HEK293 (cell line): ENCODE results near the gene RINT1.

ENCODE experiments used
- CTCF ChIP-seq: fragments of 450-650 bp; formaldehyde crosslinking; IDR thresholded peaks from 2 replicates; pipeline ENCODE4 v1.5.1; 2016; ENCODE audit warnings: missing biosample characterization, missing genetic modification characterization
- GLIS1 ChIP-seq: fragments of 450-650 bp; formaldehyde crosslinking; IDR thresholded peaks from 2 replicates; pipeline ENCODE4 v1.5.1; 2016; ENCODE audit warnings: missing biosample characterization, missing genetic modification characterization
- YY1 ChIP-seq: fragments of 450-650 bp; formaldehyde crosslinking; IDR thresholded peaks from 2 replicates; pipeline ENCODE4 v1.5.1; 2018; ENCODE audit warnings: missing biosample characterization, missing genetic modification characterization
- ZBTB26 ChIP-seq: fragments of 450-650 bp; formaldehyde crosslinking; optimal IDR thresholded peaks from 2 replicates; pipeline ENCODE3; 2016; ENCODE audit warnings: missing biosample characterization, mild to moderate bottlenecking, missing genetic modification characterization
- ZNF157 ChIP-seq: fragments of 450-650 bp; formaldehyde crosslinking; IDR thresholded peaks from 2 replicates; pipeline ENCODE4 v1.5.1; 2016; ENCODE audit warnings: missing biosample characterization, missing genetic modification characterization
- ZNF510 ChIP-seq: fragments of 450-650 bp; formaldehyde crosslinking; IDR thresholded peaks from 2 replicates; pipeline ENCODE4 v1.5.1; 2018; ENCODE audit warnings: mild to moderate bottlenecking, missing genetic modification characterization, missing biosample characterization; ENCODE audit not compliant: insufficient replicate concordance
- ZNF530 ChIP-seq: fragments of 450-650 bp; formaldehyde crosslinking; IDR thresholded peaks from 2 replicates; pipeline ENCODE4 v1.5.1; 2016; ENCODE audit warnings: low read depth, missing biosample characterization, missing genetic modification characterization
- ZNF621 ChIP-seq: fragments of 450-650 bp; formaldehyde crosslinking; IDR thresholded peaks from 2 replicates; pipeline ENCODE4 v1.5.1; 2017; ENCODE audit warnings: missing biosample characterization, missing genetic modification characterization
- ZNF660 ChIP-seq: fragments of 450-650 bp; IDR thresholded peaks from 2 replicates; pipeline ENCODE4 v1.5.1; 2018; ENCODE audit warnings: missing biosample characterization, mild to moderate bottlenecking, missing genetic modification characterization
- ZNF677 ChIP-seq: fragments of 450-650 bp; IDR thresholded peaks from 2 replicates; pipeline ENCODE4 v1.5.0; 2018; ENCODE audit warnings: missing biosample characterization, mild to moderate bottlenecking, missing genetic modification characterization, moderate library complexity

GRCh38 chr7:105578496-105578895, 46.5 kb downstream of the RINT1 start:
- TF ChIP-seq CTCF (tag by site-specific recombination) = no peak
- TF ChIP-seq GLIS1 (tag by site-specific recombination) = no peak
- no peak for TF ChIP-seq ZBTB26 (tag by site-specific recombination)
- TF ChIP-seq ZNF510 = no peak
- no peak for TF ChIP-seq ZNF530
- TF ChIP-seq ZNF157 = no peak
- no peak for TF ChIP-seq ZNF621 (tag by site-specific recombination)
- TF ChIP-seq YY1 (tag by site-specific recombination) = no peak
- TF ChIP-seq ZNF677 (tag by site-specific recombination) = no peak
- no peak for TF ChIP-seq ZNF660 (tag by site-specific recombination)
